Endothelial cell of umbilical vein (primary cell): ENCODE results near the gene LRP2. TPM values are rescaled to one million over a fixed set of nuclear protein-coding genes. Genes with fewer than 3 reads are reported as not detected.

Experiments
- Bru-seq: library from RNA; stranded (reverse); fragments of 400-500 nt; gene quantifications from one replicate; lab custom pipeline; 2021; lab: Mats Ljungman, UMichigan
- BruChase-seq, 2 experiments: library from RNA; stranded (reverse); fragments of 400-500 nt; gene quantifications; one replicate each; lab custom pipeline; 2021; lab: Mats Ljungman, UMichigan
- BruUV-seq: library from RNA; stranded (reverse); fragments of 400-500 nt; replicated peaks from 2 replicates; lab custom pipeline; 2021; lab: Mats Ljungman, UMichigan
- CTCF ChIA-PET: fragments of 300-600, 350-600 bp; sonication (Branson Sonifier 250); formaldehyde crosslinking; loops from one replicate; lab custom pipeline; 2021; ENCODE audit warnings: antibody characterized with exemption, inconsistent platforms; lab: Charles Lee
- POLR2A ChIA-PET: fragments of 300-600, 350-600 bp; sonication (Branson Sonifier 250); formaldehyde crosslinking; loops from one replicate; lab custom pipeline; 2021; ENCODE audit warnings: antibody characterized with exemption, inconsistent platforms; lab: Charles Lee
- DNase-seq: peaks from one replicate; pipeline ENCODE4 v3.0.0-alpha.2; 2011; ENCODE audit warnings: low read depth, low spot score
- FAIRE-seq: peaks from 2 replicates; lab custom pipeline; 2011; peaks lifted over from hg19 to GRCh38; lab: Jason Lieb, UNC
- H2AFZ ChIP-seq: 2 replicates; pipeline ENCODE4 v1.6.0; 2012; ENCODE audit warnings: low read depth, low read length, control low read depth, inconsistent platforms
- H3K27ac ChIP-seq: 2 replicates; pipeline ENCODE4 v1.5.1; 2011; ENCODE audit warnings: low read depth, mild to moderate bottlenecking, control low read depth, low read length, moderate library complexity; ENCODE audit not compliant: insufficient read depth
- H3K27me3 ChIP-seq, 2 experiments: 2 replicates each; pipeline versions ENCODE4 v1.6.0 to v1.6.1; 2011; ENCODE audit warnings: low read length in 2 of 2, mixed read lengths in 1 of 2; ENCODE audit not compliant: control insufficient read depth in 2 of 2, insufficient read depth in 2 of 2
- H3K36me3 ChIP-seq, 2 experiments: 2 replicates in 1 of 2; 3 replicates in 1 of 2; pipeline ENCODE4 v1.5.1; 2011; ENCODE audit warnings: low read length in 2 of 2, mild to moderate bottlenecking in 1 of 2, moderate library complexity in 1 of 2; ENCODE audit not compliant: control insufficient read depth in 2 of 2, insufficient read depth in 2 of 2; ENCODE audit errors: extremely low read depth in 1 of 2
- H3K4me1 ChIP-seq: 3 replicates; pipeline ENCODE4 v1.5.1; 2011; ENCODE audit warnings: mild to moderate bottlenecking, low read length; ENCODE audit not compliant: control insufficient read depth, insufficient read depth; ENCODE audit errors: extremely low read depth
- H3K4me2 ChIP-seq: 2 replicates; pipeline ENCODE4 v1.6.1; 2011; ENCODE audit warnings: low read length, control low read depth, mixed read lengths; ENCODE audit not compliant: insufficient read depth
- H3K4me3 ChIP-seq, 3 experiments: fragments of 200-600 bp in 1 of 3; sonication (generic), shearing (Covaris generic) in 1 of 3; replicated peaks in 1 of 3; 2 replicates each; pipeline ENCODE4 v1.5.1; 2011 to 2016; ENCODE audit warnings: control low read depth in 3 of 3, low read length in 3 of 3, mild to moderate bottlenecking in 2 of 3, inconsistent platforms in 1 of 3, low read depth in 1 of 3, moderate library complexity in 1 of 3; ENCODE audit not compliant: insufficient read depth in 1 of 3
- H3K79me2 ChIP-seq: 2 replicates; pipeline ENCODE4 v1.6.0; 2012; ENCODE audit warnings: low read length, inconsistent platforms; ENCODE audit not compliant: control insufficient read depth, insufficient read depth
- H3K9ac ChIP-seq: replicated peaks from 2 replicates; pipeline ENCODE3; 2011; ENCODE audit warnings: low read length, control low read depth; ENCODE audit not compliant: insufficient read depth; ENCODE audit errors: extremely low read depth
- H3K9me1 ChIP-seq: replicated peaks from 3 replicates; pipeline ENCODE4 v1.6.0; 2011; ENCODE audit warnings: mild to moderate bottlenecking, low read length; ENCODE audit not compliant: control insufficient read depth, insufficient read depth; ENCODE audit errors: extremely low read depth
- H3K9me3 ChIP-seq: replicated peaks from 2 replicates; pipeline ENCODE4 v1.5.1; 2012; ENCODE audit warnings: low read length, inconsistent platforms; ENCODE audit not compliant: control insufficient read depth, insufficient read depth
- H4K20me1 ChIP-seq: replicated peaks from 2 replicates; pipeline ENCODE3; 2011; ENCODE audit warnings: mild to moderate bottlenecking, low read length; ENCODE audit not compliant: control insufficient read depth, insufficient read depth; ENCODE audit errors: extremely low read depth
- CTCF ChIP-seq, 2 donors: IDR thresholded peaks; 1 replicate in 1 of 2; 2 replicates in 1 of 2; pipeline ENCODE4 v1.5.1; 2011; ENCODE audit warnings: low read length in 2 of 2, mild to moderate bottlenecking in 2 of 2, moderate library complexity in 2 of 2, control low read depth in 1 of 2, inconsistent platforms in 1 of 2, low read depth in 1 of 2; ENCODE audit not compliant: insufficient read depth in 1 of 2; ENCODE audit errors: extremely low read depth in 1 of 2
- EZH2 ChIP-seq: IDR thresholded peaks from 2 replicates; pipeline ENCODE4 v1.6.1; 2012; ENCODE audit warnings: borderline replicate concordance, low read depth, mild to moderate bottlenecking, moderate library complexity, low read length, inconsistent platforms; ENCODE audit not compliant: severe bottlenecking
- JUN ChIP-seq: IDR thresholded peaks from 2 replicates; pipeline ENCODE4 v1.6.1; 2011; ENCODE audit warnings: borderline replicate concordance, low read depth; ENCODE audit not compliant: insufficient read length, insufficient read depth
- POLR2AphosphoS5 ChIP-seq: IDR thresholded peaks from 2 replicates; pipeline ENCODE4 v1.6.1; 2012; ENCODE audit warnings: low read depth, mild to moderate bottlenecking, control low read depth, low read length, moderate library complexity; ENCODE audit not compliant: insufficient read depth
- dilution Hi-C: fragments of 300-500 bp; cut with MboI; formaldehyde crosslinking; loops from one replicate; pipeline ENCODE4 v1.15.0; 2019; ENCODE audit warnings: low sequenced_read_pairs; ENCODE audit not compliant: extremely low pct_ligation_motif_present
- intact Hi-C: fragments of 100-400 bp; cut with micrococcal nuclease; formaldehyde crosslinking; loops from one replicate; pipeline ENCODE4 v1.10.0; 2022
- long read RNA-seq: library from polyadenylated mRNA; stranded (forward); transcript quantifications from one replicate; pipeline ENCODE4 v2.0.0, GENCODE V29; 2021
- polyA minus RNA-seq, 3 experiments: library from RNA; depleted of rRNA, polyadenylated mRNA; stranded (reverse); fragments of >200 nt; gene quantifications; 1 replicate in 1 of 3; 2 replicates in 2 of 3; pipeline ENCODE4 v1.2.3, GENCODE V29; 2011
- polyA plus RNA-seq, 4 experiments: library from polyadenylated mRNA; depleted of rRNA in 3 of 4; stranded (reverse) in 3 of 4; unstranded in 1 of 4; fragments of >200 nt; gene quantifications; 2 replicates each; pipeline versions ENCODE4 v1.2.1 to v1.2.3, GENCODE V29; 2011 to 2012; ENCODE audit warnings: missing spikeins in 1 of 4
- total RNA-seq: library from RNA; stranded (reverse); gene quantifications from 2 replicates; pipeline ENCODE4 v1.2.3, GENCODE V29; 2021

LRP2 gene
- total RNA-seq (not detected in 2 replicates), polyA plus RNA-seq (not detected in 2 replicates), polyA minus RNA-seq (not detected in 2 replicates), Bru-seq, nascent RNA (percentile 3 among the genes with signal in this experiment), BruChase-seq, experiment 1, labeled RNA remaining after a 6-hour chase (percentile 2 among the genes with signal in this experiment), BruChase-seq, experiment 2, labeled RNA remaining after a 2-hour chase (percentile 3 among the genes with signal in this experiment)
- polyA plus RNA-seq (2011; cell fraction: cytosol; rRNA removed) = 0.01 TPM in 1 of 2 replicates, not detected in the other
- not detected in 2 replicates for polyA plus RNA-seq (2011; cell fraction: nucleus; rRNA removed)
- polyA plus RNA-seq (2012) = not detected in 2 replicates
- 0.31 TPM for polyA minus RNA-seq (2011; cell fraction: cytosol; rRNA and poly(A)+ RNA removed)
- not detected in 2 replicates for polyA minus RNA-seq (2011; cell fraction: nucleus; rRNA and poly(A)+ RNA removed)
- long read RNA-seq = 0 reads

- FAIRE-seq (no peak), DNase-seq (peak; percentile 8)
- no peaks in the 10 kb centered on the region for H4K20me1 ChIP-seq
- H3K9me1 ChIP-seq = no peaks in the 10 kb centered on the region
- POLR2A ChIA-PET = no interaction called here
- peak within 1 kb of the TSS; percentile 74 for H3K4me2 ChIP-seq
- H3K36me3 ChIP-seq = no peaks in the 10 kb centered on the region
- BruUV-seq = no TSS peak
- H3K27me3 ChIP-seq = peaks cover 34 to 56% of the 10 kb centered on the region in 2 experiments
- dilution Hi-C loops (no loop called here), intact Hi-C loops (loop anchor here (10.0 kb wide), 1 partner anchor 432 kb away; the partner anchor contains the start of gene SSB)
- H3K4me3 ChIP-seq = peak within 1 kb of the TSS in 2 of 3 experiments; percentile 9 to 24
- peaks cover 35% of the 10 kb centered on the region for H3K4me1 ChIP-seq
- TF ChIP-seq EZH2 = peak; percentile 86
- no peak for TF ChIP-seq CTCF (IDR thresholded peaks at IDR 0.05; ENCODE audit: extremely low read depth in 1 of 2, insufficient read depth in 1 of 2, low read depth in 1 of 2, low read length in 2 of 2)
- no peak for TF ChIP-seq POLR2AphosphoS5
- no peak for TF ChIP-seq JUN
- CTCF ChIA-PET = interaction anchor here (1.5 kb wide), 1 partner anchor 17 kb away, joined by 4 read pairs; no protein-coding TSS in a partner anchor
- no peaks in the 10 kb centered on the region for H3K9me3 ChIP-seq
- peak within 1 kb of the TSS; percentile 54 for H2AFZ ChIP-seq
- no peak within 1 kb of the TSS for H3K27ac ChIP-seq
- no peak within 1 kb of the TSS for H3K9ac ChIP-seq
- no peaks in the 10 kb centered on the region for H3K79me2 ChIP-seq
Observed at GRCh38 chr2:169362118-169362893, at the start of gene LRP2. LRP2 (minus strand) TSS chr2:169362534; CDS start chr2:169362399, 135 bp downstream.
